ENCODE data around the gene GARNL3. TPM values are rescaled to one million over a fixed set of nuclear protein-coding genes. Genes with fewer than 3 reads are reported as not detected.

GARNL3 gene
- total RNA-seq, 1 donor from 2014 or later, result 2.9 TPM

DNA sequence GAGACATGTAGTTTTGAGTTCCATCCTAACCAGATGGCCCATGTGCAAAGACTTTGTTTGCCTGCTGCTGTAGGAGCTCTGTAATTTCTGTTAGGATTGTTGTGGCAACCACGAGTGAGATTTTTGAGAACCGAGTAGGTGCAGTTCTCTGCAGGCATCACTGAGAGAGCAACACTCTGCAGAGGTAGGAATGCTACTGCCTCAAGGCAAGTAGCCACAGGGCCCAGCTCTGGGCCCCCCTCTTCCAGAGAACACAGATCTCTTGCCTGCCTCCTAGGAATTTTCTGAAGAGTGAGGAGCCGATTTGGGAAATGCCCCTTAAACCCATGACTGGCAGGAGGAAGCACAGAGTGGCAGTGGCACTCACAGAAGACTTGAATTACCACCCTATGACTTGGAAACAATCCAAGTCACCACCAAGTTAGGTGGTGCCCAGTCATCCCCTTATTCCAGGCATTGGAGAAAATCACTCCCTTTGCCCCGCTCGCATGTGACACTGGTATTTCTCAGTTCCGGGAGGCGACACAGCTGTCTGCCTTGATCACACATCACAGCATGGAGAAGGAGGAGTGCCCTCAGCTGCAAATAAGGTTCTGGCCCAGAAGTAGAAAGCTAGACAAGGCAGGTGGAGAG, 79.9 kb downstream of the GARNL3 start:
- DNase-seq (ENCODE audit: extremely low read depth, low read depth, low spot score), result no peak

DNA sequence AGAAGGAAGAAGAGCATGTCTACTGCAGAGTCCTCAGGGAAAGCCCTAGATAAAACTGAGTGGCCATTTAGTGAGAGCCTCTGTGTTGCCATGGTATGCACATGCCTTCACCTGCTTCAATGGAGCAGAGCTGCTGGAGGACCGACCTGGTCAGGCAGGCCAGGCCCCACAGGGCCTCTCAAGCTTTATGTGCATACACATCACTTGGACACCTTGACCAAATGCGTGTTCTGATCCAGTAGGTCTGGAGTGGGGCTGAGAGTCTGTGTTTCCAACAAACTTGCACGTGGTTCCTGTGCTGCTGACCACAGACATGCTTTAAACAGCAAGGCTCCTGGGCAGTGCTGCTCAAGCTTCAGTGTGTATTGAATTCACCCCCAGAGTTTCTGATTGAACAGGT, 81.0 kb downstream of the GARNL3 start:
- DNase-seq (ENCODE audit: extremely low read depth, low read depth, low spot score), result no peak

DNA sequence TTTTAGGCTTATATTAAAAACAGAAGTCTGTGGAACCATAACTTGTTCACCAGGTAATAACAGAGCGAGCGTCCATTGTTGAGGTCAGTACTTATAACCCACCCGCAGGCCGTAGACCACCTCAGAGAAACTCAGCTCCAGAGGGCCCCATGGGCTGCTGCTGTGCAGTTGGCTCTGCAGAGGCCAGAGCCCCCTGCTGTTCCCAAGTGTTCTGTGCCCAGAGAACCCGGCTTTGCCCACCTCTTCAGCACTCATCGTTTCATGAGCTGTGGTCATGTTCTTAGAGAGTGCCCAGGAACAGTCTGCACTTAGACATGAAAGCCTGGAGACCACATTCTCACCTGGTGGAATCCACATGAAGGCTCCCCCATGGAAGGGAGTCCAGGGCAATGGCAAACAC, 82.0 kb downstream of the GARNL3 start:
- DNase-seq (ENCODE audit: extremely low read depth, low read depth, low spot score), result no peak

DNA sequence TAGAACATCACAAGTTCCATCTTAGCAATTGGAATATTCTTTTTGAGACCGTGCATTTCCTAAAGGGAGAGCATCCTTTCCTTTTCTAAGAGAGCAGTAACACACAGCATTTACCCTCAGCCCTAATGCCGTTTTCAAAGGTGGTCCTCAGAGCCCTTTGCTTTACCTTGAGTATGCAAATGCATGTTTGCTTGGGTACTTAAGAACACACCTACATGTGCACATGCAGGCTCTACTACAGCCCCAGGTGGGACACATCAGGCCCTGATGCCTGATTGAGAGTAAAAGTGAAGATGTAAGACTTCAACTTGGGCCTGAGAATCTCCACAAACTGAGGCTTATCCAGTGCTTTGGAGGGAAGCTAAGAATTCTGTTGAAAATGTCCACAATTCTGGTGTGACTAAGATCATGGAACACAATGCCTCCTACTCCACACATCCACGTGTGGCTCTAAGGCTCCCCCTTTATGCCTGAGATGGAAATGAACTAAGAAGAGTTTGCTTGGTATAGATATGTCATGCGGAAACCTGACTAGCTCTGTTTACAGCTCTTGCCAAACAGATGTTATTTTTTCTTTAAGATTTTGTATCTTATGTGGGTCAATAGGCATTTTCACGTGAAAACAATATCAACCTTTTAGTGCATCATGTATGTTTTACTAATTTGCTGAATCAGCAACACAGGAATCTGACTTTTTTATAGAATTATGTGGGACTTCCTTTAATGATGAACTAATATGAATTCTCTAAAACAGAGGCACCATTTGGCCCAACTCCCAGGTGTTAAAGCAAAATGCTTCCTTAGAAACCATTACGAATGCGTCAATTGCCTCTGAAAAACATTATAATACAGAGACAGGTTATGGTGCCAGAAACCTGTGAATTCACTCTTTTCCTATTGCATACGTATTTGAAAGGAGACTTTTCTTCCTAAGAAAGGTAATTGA, 83.5 kb downstream of the GARNL3 start:
- peak; percentile 51 for DNase-seq (ENCODE audit: extremely low read depth, low read depth, low spot score)

DNA sequence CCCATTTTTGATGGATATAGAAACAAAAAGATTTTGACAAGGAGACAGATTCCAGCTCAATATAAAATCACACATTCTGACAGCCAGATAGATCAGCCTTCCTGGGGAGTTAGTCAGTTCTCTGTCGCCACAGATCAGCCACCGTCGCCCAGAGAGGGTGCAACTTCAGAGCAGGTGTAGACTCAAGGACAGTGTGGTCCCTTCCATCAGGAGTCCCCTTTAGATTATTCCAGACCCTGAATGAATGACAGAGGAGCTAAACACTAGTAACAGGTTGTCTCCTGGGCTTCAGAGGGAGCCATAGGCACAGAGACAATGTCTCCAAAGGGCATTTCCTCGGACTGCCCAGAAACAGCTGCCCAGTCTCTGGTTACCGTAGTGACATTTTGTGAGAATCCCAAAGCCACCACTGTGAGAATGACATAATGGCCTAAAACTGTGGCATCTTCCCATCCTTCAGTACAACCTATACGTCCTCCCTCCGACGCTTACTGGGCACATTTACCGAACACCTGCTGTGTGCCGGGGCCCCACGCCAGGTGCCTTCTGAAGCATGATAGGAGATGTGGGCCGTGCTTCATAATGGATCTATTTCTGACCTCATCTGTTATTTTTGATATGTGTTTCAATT, 85.0 kb downstream of the GARNL3 start:
- DNase-seq (ENCODE audit: extremely low read depth, low read depth, low spot score), result no peak

GRCh38 chr9:127351182-127352166, 86.9 kb downstream of the GARNL3 start:
- no peak for DNase-seq (ENCODE audit: extremely low read depth, low read depth, low spot score)

- no peak for DNase-seq (ENCODE audit: extremely low read depth, low read depth, low spot score)
Observed at GRCh38 chr9:127353882-127354281, 89.3 kb downstream of the GARNL3 start.

GRCh38 chr9:127356906-127357305, 92.3 kb downstream of the GARNL3 start:
- no peak for DNase-seq (ENCODE audit: extremely low read depth, low read depth, low spot score)

GRCh38 chr9:127358023-127358535, 93.5 kb downstream of the GARNL3 start:
- no peak for DNase-seq (ENCODE audit: extremely low read depth, low read depth, low spot score)

- no peak for DNase-seq (ENCODE audit: extremely low read depth, low read depth, low spot score)
Observed at GRCh38 chr9:127358770-127359169, 94.2 kb downstream of the GARNL3 start.

DNA sequence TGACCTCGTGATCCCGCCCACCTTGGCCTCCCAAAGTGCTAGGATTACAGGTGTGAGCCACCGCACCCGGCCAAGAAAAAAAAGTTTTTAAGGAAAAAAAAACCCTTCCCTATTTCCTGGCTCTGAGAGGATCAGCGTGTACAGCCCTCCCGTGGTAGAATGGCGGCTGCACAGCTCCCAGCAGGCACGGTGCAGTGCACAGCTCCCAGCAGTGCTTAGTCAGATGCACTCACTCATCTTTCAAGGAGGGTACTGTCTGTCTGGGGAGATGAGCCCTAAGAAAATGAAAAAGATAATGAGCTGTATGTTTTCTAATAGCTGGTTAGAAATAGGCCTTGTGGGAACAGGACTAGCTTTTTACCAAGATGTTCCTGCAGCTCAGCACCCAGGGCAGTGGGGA, 95.7 kb downstream of the GARNL3 start:
- no peak for DNase-seq (ENCODE audit: extremely low read depth, low read depth, low spot score)

- DNase-seq (ENCODE audit: extremely low read depth, low read depth, low spot score), result no peak
Observed at GRCh38 chr9:127360829-127361228, 96.3 kb downstream of the GARNL3 start.

DNA sequence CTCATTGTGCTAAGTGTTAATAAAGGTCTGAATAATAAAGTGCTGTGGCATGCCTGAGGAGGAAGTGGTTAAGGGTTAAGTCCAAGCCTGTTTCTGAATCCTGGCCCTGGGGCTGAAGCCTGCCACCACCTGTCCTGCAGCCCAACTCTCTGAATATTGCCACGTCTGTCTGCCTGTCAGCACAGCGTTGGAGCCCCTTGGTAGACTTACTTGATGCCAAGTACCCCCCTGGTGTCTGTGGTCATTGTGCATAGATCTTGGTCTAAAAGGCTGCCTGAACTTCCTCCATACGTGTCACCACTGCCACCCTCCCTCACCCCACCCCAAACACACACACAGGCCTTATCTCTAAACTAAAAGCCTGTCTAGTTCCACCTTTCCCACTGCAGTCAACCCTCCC, 97.0 kb downstream of the GARNL3 start:
- DNase-seq (ENCODE audit: extremely low read depth, low read depth, low spot score), result no peak

DNA sequence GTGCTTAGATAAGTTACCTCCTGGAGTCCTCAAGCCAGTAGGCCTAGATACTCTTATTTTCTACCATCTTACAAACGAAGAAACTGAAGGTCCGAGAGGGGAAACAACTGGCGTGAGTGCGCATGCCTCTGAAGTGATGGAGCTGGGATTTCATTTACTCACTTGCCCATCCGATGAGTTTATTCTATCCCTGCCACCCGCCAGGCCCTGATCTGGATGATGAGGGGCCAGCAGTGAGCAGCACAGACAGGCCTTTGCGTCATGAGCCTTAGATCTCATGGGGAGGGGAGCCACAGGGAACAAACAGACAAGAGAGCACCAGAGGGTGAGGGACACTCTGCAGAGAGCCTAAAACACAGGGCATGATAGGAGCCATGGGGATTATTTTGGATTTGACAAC, 98.3 kb downstream of the GARNL3 start:
- no peak for DNase-seq (ENCODE audit: extremely low read depth, low read depth, low spot score)

GRCh38 chr9:127365461-127365860, 100.9 kb downstream of the GARNL3 start:
- DNase-seq (ENCODE audit: extremely low read depth, low read depth, low spot score), result no peak

DNA sequence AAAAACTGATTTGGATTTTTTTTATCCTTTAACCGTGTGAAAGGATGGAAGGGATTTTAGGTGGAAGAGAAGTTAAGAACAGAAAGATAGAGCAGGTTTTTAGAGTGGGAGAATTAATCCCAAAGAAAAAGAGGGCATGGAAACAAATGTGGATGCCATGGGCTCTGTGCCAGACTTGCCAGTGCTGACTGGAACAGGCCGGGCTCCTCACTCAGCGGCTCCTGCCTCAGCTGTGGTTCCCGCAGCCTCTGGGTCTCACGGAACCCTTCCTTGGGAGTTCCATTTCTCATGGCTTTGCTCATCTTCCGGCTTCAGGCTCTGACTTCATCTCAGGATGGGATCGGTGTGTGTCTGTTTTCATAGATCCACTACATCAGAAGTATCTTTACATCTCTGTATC, 102.0 kb downstream of the GARNL3 start:
- DNase-seq (ENCODE audit: extremely low read depth, low read depth, low spot score), result no peak

DNA sequence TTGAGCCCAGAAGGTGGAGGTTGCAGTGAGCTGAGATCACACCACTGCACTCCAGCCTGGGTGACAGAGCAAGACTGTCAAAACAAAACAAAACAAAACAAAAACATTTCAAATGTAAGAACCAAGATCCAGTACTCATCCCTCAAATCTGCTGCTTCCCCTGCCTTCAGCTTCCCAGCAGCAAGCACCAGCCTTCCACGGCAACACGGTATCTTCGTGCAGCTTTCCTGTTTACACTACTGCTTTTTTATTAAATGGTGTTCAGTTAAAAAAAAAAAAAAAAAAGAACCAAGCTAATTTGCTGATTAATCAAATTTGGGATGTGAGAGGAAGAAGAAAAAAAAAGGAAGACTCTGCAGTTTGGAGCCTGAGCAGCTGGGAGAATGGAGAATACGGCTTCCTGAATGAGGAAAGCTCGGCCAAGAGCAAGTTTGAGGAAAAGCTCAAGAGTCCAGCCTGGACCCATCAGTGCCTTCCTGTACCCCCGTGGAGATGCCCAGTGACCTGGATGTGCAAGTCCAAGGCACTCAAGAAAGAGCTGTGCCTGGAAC, 104.4 kb downstream of the GARNL3 start:
- no peak for DNase-seq (ENCODE audit: extremely low read depth, low read depth, low spot score)

DNA sequence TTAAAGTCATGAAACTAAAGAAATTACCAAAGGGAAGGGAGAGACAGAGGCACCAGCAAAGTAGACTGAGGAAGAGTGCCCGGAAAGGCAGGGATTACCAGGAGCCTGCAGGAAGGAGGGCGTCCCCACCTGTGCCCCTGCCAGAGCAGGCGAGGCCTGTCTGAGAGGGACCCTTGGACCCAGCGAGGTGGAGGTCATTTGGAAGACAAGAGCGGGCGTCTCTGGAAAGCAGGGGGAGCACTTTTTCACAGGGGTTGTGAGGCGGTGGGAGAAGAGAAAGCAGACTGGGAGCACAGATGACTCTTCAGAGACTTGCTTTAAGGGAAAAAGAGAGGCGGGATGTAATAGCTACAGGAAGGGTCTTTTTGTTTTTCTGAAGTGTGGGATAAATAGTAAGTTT, 104.9 kb downstream of the GARNL3 start:
- DNase-seq (ENCODE audit: extremely low read depth, low read depth, low spot score), result no peak

DNA sequence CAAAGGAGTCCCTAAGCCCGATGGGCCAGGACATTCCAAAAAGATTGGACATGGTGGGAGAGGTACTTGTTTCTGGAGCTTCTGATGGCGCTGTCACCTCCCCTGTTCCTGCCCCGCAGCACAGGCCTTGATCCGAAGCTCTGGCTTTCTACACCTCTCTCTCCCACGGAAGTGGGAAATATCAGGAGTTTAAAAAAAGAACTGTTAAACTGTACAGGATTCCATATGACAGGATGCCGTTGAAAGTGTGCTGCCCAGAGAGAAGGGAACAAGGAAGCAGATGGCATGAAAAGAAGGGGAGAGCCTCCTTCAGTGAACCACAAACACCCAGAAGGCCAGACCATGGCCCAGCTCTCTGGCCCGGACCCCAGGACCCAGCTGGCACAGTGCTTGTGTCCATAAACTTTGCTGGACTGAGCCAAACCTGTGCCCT, 105.6 kb downstream of the GARNL3 start:
- no peak for DNase-seq (ENCODE audit: extremely low read depth, low read depth, low spot score)

Measured in glomerular endothelial cell (primary cell).